ENCODE data around the gene TMEM140. TPM values are rescaled to one million over a fixed set of nuclear protein-coding genes. Genes with fewer than 3 reads are reported as not detected.
"Not testable (repeated sequence)": the region's sequence is repeated elsewhere in the genome, so short reads cannot be mapped to it uniquely, and the experiment has no call there.

Gene TMEM140
- total RNA-seq, 1 donor from 2014 or later: 0.41 TPM

DNA sequence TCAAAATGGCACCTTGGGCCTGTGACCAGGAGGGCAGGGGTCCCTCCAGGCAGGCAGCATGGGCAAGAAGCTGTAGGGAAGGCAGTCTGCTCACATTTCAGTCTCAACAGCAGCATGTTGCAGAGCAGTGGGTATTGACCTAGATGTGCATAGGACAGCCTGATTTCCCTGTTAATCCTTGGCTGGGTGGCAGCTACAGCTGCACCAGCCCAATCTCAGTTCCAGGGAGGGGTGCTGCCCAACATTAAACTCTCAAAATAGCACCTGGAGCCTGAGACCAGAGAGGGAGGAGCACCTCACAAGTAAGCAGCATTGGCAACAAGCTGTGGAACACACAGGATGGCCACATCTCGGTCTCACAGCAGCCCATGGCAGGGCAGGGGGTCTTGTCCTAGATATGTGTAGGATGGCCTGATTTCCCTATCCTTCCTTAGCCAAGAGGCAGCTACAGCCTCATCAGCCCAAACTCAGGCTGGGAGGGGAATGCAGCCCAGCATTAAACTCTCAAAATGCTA is 10.3 kb downstream of the TMEM140 start:
- DNase-seq (ENCODE audit: low spot score in 2 of 2) (no peak), FAIRE-seq (no peak)

DNA sequence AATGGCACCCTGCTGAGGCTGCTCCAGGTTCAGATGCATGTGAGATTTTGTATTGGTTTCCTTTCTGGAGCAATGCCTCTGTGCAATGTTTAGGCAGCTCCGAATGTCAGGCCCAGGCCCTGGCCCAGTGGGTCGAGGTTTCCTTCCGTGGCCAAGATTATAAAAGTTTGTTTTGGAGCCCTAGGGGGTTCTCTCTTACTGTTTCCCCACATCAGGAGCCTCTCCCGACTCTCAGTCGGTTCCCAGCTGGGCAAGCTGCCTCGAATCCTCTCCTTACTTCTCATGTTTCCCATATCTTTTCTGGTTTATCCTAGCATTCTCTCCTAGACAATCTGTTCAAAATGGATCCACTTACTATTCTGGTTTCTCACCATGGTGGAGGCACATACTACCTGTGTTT is 11.0 kb downstream of the TMEM140 start:
- no peak for FAIRE-seq

DNA sequence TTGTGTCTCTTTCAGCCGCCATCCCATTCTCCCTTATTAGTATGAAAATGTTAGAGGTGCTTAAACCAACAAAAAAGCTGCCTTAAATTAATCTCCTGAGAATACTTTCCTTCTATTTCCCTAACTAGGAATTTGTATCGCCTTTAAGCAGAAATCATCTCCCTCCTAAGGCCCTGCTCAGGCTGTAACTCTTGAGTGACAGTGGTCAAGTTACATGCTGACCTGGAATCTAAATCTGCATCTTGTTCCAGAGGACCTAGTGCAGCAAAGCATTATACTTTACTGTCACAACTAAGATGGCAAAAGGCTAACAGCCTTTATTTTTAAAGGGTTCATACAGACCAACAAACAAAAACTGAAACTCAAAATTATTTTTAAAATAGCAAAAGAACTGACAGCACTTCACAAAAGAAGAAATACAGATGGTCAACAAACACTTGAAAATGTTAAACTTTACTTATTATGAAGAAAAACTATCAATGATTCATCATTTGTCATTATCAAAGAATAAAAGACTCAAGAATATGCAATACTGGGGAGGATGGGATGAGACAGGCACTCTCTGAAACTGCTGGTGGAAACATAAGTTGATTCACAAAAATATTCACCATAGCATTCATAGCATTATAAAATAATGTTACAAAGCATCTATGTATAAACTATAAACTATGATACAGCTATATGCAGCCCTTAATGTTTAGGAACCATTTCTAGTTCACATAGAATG is 11.7 kb downstream of the TMEM140 start:
- FAIRE-seq: no peak
- no peak for DNase-seq (ENCODE audit: low spot score in 2 of 2)

More for the DNA sequence above, 11.0 kb downstream of the TMEM140 start:
- no peak for DNase-seq (ENCODE audit: low spot score in 2 of 2)

DNA sequence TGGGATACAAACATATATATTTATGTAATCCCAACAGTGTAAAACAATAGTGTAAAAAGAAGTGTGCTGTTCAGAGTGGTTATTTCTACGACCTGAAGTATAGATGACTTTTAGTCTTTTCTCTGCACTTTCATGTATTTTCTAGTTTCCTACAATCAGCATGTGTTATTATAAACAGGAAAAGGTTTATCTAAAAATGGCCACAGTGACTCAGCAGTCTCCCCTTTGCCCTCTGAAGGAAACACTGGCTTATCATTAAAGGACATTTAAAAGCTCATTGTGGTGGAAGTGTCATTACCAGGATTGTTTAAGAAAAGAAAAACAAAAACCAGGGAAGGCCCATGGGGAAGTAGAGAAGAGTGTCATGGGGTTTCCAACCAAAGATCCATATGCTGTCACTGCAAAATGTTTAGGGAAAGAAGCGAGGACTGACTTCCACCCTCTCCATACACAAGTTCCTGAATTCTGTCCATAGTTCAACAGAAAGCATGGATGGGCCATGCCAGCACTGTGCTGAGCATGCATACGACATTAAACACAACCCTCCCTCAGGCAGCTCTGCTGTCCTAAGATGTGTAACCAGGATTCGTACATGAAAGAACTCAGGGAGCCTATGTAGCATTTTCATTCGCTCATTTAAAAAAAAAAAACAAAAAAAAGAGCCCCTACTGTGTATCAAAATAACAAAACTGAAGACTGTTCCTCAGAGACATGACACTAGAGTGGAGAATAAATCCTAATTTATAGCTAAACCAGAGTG is 12.4 kb downstream of the TMEM140 start:
- DNase-seq (ENCODE audit: low spot score in 2 of 2) (no peak), FAIRE-seq (no peak)

DNA sequence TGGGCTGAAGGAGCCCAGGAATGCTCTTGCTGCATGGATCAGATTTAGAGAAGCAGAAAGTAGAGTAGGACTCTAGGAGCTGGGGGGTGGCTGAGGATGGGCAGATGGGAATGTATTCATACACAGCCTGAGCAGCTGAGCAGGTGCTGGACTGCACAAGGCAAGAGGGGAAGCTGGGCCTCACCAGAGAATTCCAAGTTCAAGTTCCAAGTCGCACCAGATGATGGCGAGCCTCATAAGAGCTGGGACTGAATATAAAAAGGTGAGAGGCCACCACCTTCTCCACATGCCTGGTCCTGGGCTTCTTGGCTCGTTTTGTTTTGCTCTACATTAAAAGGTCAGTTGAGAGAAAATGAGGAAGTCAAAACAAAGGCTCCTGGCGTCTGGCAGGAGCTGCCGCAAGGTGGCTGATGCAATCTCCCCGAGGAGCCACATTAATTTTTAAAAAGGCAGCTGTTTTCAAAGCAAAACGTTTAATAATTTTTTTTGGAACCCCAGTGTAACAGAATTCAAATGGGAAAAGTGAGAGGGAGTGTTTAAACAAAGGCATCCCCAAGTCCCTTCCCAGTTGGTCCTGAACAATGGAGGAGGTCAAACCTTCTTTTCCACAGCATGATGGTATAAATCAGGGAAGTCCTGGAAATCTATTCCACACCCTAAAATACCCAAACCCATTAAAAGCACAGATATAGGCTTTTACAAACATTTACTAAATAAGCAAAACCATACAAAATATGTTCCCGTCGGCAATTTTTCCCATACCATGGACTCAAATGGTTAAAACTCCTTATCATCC is 13.2 kb downstream of the TMEM140 start:
- DNase-seq (ENCODE audit: low spot score in 2 of 2) (no peak), FAIRE-seq (no peak)

DNA sequence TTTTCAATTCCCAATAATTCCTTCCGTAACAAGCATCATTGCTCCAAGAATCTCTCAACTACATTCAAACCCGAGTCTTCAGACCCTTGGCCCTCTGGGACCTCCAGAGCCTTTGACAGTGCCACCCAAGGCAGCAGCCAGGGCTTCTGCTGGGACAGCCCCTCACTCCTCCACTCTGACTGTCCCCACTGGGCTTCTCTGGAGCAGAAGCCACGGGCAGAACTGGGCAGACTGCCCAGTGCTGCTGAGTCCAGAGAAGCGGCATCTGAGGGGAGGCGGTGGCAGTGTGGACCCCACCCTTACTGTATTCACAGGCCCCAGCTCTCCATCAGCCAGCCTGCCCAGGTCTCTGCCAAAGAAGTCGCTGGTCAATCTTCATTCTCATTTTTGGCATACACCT is 13.8 kb downstream of the TMEM140 start:
- DNase-seq (ENCODE audit: low spot score in 2 of 2) (no peak), FAIRE-seq (no peak)

DNA sequence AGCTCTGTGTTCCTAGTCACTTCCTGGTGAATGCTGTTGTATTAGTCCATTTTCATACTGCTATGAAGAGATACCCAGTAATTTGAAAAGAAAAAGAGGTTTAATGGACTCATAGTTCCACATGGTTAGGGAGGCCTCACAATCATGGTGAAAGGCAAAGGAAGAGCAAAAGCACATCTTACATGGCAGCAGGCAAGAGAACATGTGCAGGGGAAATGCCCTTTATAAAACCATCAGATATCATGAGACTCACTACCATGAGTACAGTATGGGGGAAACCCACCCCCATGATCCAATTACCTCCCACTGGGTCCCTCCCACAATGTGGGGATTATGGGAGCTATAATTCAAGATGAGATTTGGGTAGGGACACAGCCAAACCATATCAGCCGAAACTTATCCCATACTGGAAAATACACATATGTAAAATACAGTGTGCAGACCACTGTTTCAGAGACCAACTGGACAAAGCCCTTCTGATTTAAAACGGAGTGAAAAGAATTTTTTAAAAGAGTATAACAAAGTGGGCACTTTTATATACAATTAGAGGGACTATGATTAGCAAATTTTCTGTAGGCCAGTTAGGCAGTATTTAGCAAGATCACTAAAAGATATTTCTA is 14.6 kb downstream of the TMEM140 start:
- FAIRE-seq (no peak), DNase-seq (ENCODE audit: low spot score in 2 of 2) (no peak)

DNA sequence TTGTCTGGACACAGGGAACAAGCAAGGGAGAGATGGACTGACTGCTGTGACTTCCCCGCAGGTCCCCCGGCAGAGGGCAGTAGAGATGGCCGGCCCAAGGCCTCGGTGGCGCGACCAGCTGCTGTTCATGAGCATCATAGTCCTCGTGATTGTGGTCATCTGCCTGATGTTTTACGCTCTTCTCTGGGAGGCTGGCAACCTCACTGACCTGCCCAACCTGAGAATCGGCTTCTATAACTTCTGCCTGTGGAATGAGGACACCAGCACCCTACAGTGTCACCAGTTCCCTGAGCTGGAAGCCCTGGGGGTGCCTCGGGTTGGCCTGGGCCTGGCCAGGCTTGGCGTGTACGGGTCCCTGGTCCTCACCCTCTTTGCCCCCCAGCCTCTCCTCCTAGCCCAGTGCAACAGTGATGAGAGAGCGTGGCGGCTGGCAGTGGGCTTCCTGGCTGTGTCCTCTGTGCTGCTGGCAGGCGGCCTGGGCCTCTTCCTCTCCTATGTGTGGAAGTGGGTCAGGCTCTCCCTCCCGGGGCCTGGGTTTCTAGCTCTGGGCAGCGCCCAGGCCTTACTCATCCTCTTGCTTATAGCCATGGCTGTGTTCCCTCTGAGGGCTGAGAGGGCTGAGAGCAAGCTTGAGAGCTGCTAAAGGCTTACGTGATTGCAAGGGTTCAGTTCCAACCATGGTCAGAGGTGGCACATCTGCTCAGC is 16.6 kb downstream of the TMEM140 start:
- DNase-seq (ENCODE audit: low spot score in 2 of 2) (peak in 1 of 2 donors; percentile 20), FAIRE-seq (no peak)

DNA sequence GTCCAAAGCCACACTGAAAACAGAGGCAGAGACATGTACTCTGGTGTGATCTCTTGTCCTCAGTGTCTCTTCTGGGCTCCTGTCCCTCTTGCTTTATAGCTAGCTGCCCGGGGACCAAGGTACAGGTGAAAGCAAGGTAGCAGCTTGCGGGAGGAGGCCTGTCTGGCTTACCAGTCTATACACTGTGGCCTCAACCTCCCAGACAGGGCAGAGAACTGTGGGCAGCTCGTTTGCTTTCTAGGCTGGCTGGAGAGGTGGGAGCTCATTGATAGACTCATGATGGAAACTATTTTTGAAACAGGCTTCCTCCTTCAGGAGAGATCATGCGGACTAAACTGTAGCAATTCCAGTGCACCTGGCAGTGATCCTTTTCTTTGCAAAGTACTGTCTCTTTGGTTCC is 18.0 kb downstream of the TMEM140 start:
- peak in 1 of 2 donors; percentile 2 for DNase-seq (ENCODE audit: low spot score in 2 of 2)
- no peak for FAIRE-seq

DNA sequence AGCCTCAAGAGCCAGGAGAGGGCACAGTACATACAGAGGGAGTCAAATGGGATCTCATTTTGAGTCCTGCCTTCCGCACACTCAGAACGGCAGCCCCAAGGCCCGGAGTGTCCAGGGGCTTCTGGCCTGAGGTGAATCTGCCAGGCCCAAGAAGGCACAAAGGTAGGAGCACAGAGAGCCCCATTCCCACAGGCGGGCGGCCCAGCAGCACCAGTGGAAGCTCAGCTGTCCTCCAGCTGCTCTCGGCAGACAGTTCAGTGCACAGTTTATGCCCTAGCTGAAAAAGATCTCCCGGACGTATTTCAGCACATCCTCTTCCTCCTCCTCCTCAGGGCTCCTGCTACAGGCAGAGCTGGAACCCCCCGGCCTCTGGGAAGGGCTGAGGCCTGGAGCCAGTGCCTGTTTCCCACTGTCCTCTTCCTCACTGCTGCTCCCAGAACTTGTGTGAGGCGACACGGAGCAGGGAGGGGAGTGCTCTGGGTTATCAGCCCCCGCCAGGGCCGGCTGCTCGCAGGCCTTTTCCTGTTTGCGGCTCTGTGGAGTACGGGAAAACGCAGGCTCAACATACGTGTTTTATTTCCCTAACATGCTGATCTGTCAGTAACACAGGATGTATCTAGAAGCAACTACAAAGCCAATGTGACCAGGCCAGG is 18.6 kb downstream of the TMEM140 start:
- DNase-seq (ENCODE audit: low spot score in 2 of 2) (peak in 1 of 2 donors; percentile 2), FAIRE-seq (no peak)

DNA sequence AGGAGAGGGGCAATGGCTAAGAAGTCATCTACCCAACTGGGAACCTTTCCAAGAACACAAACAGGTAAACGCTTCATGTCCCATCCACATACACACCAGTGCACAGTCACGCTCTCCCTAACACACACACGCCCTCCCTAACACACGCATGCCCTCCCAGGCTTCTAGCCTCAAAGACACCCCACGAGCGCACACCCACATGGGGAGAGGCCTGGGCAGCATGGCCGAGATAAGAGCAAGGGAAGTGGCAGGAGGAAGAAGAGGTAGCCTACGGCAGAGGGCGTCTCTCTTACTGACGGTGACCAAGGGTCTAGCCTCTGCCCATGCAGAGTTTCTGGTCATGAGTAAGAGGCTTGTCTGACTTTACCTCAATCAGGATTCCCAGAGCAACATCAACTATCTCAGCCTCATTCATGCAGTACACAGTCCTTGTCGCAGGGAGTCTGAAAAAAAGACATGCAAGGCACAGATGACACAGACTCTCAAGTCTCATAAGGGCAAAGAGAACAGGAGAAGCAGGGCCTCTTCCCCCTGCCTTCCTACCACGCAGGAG is 19.6 kb downstream of the TMEM140 start:
- FAIRE-seq (no peak), DNase-seq (ENCODE audit: low spot score in 2 of 2) (peak in 1 of 2 donors; percentile 2)

DNA sequence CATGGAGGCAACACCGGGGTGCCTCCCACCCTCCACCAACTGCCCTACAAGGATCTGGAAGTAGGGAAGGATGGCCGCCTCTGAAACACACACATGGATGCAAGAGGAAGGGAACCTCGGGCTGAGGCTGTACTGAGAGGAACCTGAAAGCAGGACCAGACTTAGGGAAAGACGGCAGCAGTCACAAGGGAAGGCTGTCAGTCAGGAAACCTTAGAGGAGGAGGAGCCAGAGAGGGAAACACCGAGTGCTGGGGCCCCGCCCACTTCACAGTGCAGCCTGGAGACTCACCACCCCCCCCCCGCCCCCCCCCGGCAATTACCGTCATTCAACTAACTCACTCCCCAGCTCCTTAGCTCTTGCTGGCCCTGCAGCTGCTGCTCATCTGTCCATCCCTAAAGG is 20.1 kb downstream of the TMEM140 start:
- peak in 1 of 2 donors; percentile 6 for DNase-seq (ENCODE audit: low spot score in 2 of 2)
- FAIRE-seq: no peak

DNA sequence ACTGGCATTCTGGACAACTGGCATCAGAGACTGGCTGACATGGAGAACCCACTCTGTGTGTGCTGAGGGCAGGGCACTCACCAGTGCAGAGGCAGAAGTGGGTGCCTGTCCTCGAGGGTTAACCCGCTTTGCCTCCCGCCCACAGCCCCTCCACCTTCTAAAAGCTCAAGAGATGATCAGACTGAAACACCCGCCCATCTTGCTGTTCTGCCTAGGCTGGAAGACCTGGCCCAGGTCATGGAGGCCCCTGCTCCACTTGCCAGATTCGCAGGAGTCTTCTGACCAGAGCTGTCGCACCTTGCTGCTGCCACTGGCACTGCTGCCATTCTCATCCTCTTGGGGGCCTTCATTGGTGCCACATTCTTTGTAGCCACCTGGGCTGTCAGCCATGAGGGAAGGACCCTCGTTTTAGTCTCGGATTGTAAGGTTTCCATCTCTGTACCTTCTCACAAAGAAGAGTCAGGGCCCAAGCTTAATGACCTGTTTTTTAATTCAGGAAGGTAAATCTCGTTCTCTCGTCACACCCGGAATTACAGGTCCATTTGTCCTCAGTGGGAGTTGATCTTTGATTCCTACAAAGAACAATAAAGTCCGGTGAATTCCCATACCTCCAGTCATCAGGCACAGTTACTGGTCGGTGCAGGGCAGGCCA is 20.7 kb downstream of the TMEM140 start:
- DNase-seq (ENCODE audit: low spot score in 2 of 2): peak in 1 of 2 donors; percentile 2
- FAIRE-seq: no peak

DNA sequence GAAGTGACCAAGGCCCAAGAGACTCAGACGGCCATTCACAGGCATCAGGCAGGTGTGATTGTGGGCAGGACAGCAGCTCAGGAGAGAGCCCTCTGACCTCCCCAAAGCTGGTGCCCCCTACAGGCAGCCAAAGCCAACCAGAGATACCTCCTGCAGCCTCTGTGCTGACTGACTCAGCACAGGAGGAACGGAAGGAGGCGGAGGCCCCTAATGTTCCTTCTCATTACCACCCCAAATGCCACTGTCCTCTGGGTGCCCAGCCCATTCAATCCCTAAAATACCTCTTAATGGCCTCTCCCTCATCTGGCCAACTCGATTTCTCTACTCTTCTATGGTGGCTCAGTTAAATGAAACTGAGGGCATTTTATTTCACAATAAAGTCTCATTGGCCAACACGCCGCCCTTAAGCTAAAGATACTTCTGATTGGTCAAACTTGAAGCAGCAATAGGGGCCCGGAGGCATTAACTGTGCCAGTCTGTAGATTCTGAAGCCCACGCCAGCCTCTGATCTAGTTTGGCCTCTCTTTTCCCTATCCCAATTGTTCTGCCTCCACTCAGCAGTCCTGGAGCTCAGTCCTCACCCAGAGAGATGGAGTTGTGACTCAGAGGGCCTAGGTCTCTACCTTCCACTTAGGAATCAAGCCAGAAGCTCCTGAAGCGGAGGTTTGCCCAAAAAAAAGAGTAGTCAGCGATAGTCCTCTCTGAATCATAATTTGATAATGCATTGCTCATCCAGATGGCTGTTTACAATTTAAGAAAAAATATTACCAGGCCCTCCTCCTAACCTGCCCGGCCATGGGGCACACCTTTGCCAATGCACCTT is 21.5 kb downstream of the TMEM140 start:
- FAIRE-seq (no peak), DNase-seq (ENCODE audit: low spot score in 2 of 2) (peak in 1 of 2 donors; percentile 10)

DNA sequence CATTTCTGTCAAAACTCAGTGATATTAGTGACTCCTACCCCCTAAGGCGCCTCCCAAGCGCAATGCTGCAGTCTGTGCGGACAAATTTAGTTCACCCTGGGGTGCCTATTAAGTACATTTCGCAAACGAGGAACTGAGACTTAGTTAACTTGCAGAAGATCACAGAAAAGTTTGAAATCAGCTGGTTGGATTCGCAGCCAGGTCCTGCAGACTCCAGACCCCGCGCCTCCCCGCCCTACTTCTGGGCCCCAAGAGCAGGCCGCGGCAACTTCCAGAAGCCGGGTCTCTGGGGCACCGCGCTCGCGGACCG is 22.0 kb downstream of the TMEM140 start:
- DNase-seq (ENCODE audit: low spot score in 2 of 2) (no peak), FAIRE-seq (no peak)

DNA sequence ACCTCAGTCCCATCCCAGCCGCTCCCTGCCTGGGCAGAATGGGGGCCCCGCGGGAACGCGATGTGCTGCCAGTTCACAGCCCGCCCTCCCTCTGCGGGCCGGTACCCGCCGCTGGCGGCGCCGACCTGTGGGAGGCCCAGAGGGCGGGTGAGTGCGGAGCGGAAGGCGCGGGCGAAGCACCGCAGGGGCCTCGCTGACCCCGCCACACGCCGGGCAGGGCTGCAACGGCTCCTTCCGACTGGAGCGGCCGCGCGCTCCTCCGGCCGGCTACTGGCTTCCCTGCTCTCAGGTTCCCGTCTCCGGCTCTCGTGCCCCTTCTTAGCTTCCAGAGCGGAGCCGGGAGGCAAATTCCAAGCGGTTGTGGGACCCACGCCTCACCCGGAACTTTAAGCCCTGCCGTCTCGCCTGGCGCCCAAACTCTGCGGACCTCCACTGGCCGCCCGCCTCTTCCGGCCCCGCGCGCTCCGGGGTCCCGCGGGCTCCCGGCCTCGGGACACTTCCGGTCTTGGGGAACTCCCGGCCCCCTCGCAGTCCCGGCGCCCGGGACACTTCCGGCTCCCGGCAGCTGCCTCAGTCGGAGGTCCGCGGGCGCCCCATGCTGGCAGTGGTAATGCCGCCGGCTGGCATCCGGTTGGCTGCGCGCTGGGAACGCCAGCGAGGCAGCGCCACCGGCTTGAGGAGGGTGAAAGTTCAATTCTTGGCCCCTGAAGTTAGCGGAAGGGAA is 22.6 kb downstream of the TMEM140 start, which contains the start of gene CYREN:
Gene CYREN, minus strand, starts transcription at position 434 of the 724 bp plus-strand sequence. CDS start 1,785 bp downstream, outside the sequence.
- no peak for FAIRE-seq
- peak; percentile 95 for DNase-seq (ENCODE audit: low spot score in 2 of 2)

DNA sequence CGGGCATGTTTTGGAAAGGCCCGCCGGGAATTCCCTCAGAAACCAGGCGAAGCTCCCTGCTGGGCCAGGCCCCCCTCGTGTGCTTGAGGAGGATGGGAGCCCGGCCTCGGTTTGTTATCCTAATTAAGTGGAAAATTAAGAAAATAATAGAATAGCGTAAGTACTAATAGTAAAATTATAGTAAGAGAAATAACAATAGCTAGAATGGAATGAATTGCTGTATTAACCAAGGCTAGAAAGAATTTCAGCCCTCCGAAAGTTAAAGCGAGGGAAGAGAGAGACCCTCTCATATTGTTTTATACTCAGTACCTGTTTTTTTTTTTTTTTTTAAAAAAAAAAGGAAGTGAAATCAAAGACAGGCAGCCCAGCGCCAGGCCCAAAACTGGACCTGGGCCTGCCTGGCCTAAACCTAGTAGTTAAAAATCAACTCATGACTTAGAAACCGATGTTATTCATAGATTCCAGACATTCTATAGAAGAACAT is 23.2 kb downstream of the TMEM140 start:
- not testable (repeated sequence) for DNase-seq (ENCODE audit: low spot score in 2 of 2); FAIRE-seq
